Endothelial cell of umbilical vein (primary cell): ENCODE results near the gene RNF11. TPM values are rescaled to one million over a fixed set of nuclear protein-coding genes. Genes with fewer than 3 reads are reported as not detected.
A peak's percentile ranks its signal among the peaks of the same experiment; 100 is the strongest.

Experiments
- BruUV-seq: library from RNA; stranded (reverse); fragments of 400-500 nt; replicated peaks from 2 replicates; lab custom pipeline; 2021; lab: Mats Ljungman, UMichigan
- CTCF ChIA-PET: fragments of 300-600, 350-600 bp; sonication (Branson Sonifier 250); formaldehyde crosslinking; loops from one replicate; lab custom pipeline; 2021; ENCODE audit warnings: antibody characterized with exemption, inconsistent platforms; lab: Charles Lee
- POLR2A ChIA-PET: fragments of 300-600, 350-600 bp; sonication (Branson Sonifier 250); formaldehyde crosslinking; loops from one replicate; lab custom pipeline; 2021; ENCODE audit warnings: antibody characterized with exemption, inconsistent platforms; lab: Charles Lee
- DNase-seq: peaks from one replicate; pipeline ENCODE4 v3.0.0-alpha.2; 2011; ENCODE audit warnings: low read depth, low spot score
- FAIRE-seq: peaks from 2 replicates; lab custom pipeline; 2011; peaks lifted over from hg19 to GRCh38; lab: Jason Lieb, UNC
- H2AFZ ChIP-seq: 2 replicates; pipeline ENCODE4 v1.6.0; 2012; ENCODE audit warnings: low read depth, low read length, control low read depth, inconsistent platforms
- H3K27ac ChIP-seq: 2 replicates; pipeline ENCODE4 v1.5.1; 2011; ENCODE audit warnings: low read depth, mild to moderate bottlenecking, control low read depth, low read length, moderate library complexity; ENCODE audit not compliant: insufficient read depth
- H3K27me3 ChIP-seq, 2 experiments: 2 replicates each; pipeline versions ENCODE4 v1.6.0 to v1.6.1; 2011; ENCODE audit warnings: low read length in 2 of 2, mixed read lengths in 1 of 2; ENCODE audit not compliant: control insufficient read depth in 2 of 2, insufficient read depth in 2 of 2
- H3K36me3 ChIP-seq, 2 experiments: 2 replicates in 1 of 2; 3 replicates in 1 of 2; pipeline ENCODE4 v1.5.1; 2011; ENCODE audit warnings: low read length in 2 of 2, mild to moderate bottlenecking in 1 of 2, moderate library complexity in 1 of 2; ENCODE audit not compliant: control insufficient read depth in 2 of 2, insufficient read depth in 2 of 2; ENCODE audit errors: extremely low read depth in 1 of 2
- H3K4me1 ChIP-seq: 3 replicates; pipeline ENCODE4 v1.5.1; 2011; ENCODE audit warnings: mild to moderate bottlenecking, low read length; ENCODE audit not compliant: control insufficient read depth, insufficient read depth; ENCODE audit errors: extremely low read depth
- H3K4me2 ChIP-seq: 2 replicates; pipeline ENCODE4 v1.6.1; 2011; ENCODE audit warnings: low read length, control low read depth, mixed read lengths; ENCODE audit not compliant: insufficient read depth
- H3K4me3 ChIP-seq, 3 experiments: fragments of 200-600 bp in 1 of 3; sonication (generic), shearing (Covaris generic) in 1 of 3; replicated peaks in 1 of 3; 2 replicates each; pipeline ENCODE4 v1.5.1; 2011 to 2016; ENCODE audit warnings: control low read depth in 3 of 3, low read length in 3 of 3, mild to moderate bottlenecking in 2 of 3, inconsistent platforms in 1 of 3, low read depth in 1 of 3, moderate library complexity in 1 of 3; ENCODE audit not compliant: insufficient read depth in 1 of 3
- H3K79me2 ChIP-seq: 2 replicates; pipeline ENCODE4 v1.6.0; 2012; ENCODE audit warnings: low read length, inconsistent platforms; ENCODE audit not compliant: control insufficient read depth, insufficient read depth
- H3K9ac ChIP-seq: replicated peaks from 2 replicates; pipeline ENCODE3; 2011; ENCODE audit warnings: low read length, control low read depth; ENCODE audit not compliant: insufficient read depth; ENCODE audit errors: extremely low read depth
- H3K9me1 ChIP-seq: replicated peaks from 3 replicates; pipeline ENCODE4 v1.6.0; 2011; ENCODE audit warnings: mild to moderate bottlenecking, low read length; ENCODE audit not compliant: control insufficient read depth, insufficient read depth; ENCODE audit errors: extremely low read depth
- H3K9me3 ChIP-seq: replicated peaks from 2 replicates; pipeline ENCODE4 v1.5.1; 2012; ENCODE audit warnings: low read length, inconsistent platforms; ENCODE audit not compliant: control insufficient read depth, insufficient read depth
- H4K20me1 ChIP-seq: replicated peaks from 2 replicates; pipeline ENCODE3; 2011; ENCODE audit warnings: mild to moderate bottlenecking, low read length; ENCODE audit not compliant: control insufficient read depth, insufficient read depth; ENCODE audit errors: extremely low read depth
- EZH2 ChIP-seq: IDR thresholded peaks from 2 replicates; pipeline ENCODE4 v1.6.1; 2012; ENCODE audit warnings: borderline replicate concordance, low read depth, mild to moderate bottlenecking, moderate library complexity, low read length, inconsistent platforms; ENCODE audit not compliant: severe bottlenecking
- FOS ChIP-seq: IDR thresholded peaks from 2 replicates; pipeline ENCODE4 v1.6.1; 2011; ENCODE audit warnings: mild to moderate bottlenecking, low read length, moderate library complexity, borderline replicate concordance; ENCODE audit not compliant: insufficient read depth
- GATA2 ChIP-seq: IDR thresholded peaks from 2 replicates; pipeline ENCODE4 v1.7.0; 2011; ENCODE audit warnings: low read depth, mild to moderate bottlenecking, moderate library complexity, mixed read lengths, low read length; ENCODE audit not compliant: insufficient read length, insufficient read depth
- JUN ChIP-seq: IDR thresholded peaks from 2 replicates; pipeline ENCODE4 v1.6.1; 2011; ENCODE audit warnings: borderline replicate concordance, low read depth; ENCODE audit not compliant: insufficient read length, insufficient read depth
- MYC ChIP-seq: IDR thresholded peaks from one replicate; pipeline ENCODE4 v1.6.1; 2011; ENCODE audit warnings: mild to moderate bottlenecking, low read depth, low read length
- POLR2A ChIP-seq: IDR thresholded peaks from 2 replicates; pipeline ENCODE4 v1.6.1; 2012; ENCODE audit warnings: low read depth, mild to moderate bottlenecking, control low read depth, low read length
- POLR2AphosphoS5 ChIP-seq: IDR thresholded peaks from 2 replicates; pipeline ENCODE4 v1.6.1; 2012; ENCODE audit warnings: low read depth, mild to moderate bottlenecking, control low read depth, low read length, moderate library complexity; ENCODE audit not compliant: insufficient read depth
- dilution Hi-C: fragments of 300-500 bp; cut with MboI; formaldehyde crosslinking; loops from one replicate; pipeline ENCODE4 v1.15.0; 2019; ENCODE audit warnings: low sequenced_read_pairs; ENCODE audit not compliant: extremely low pct_ligation_motif_present
- intact Hi-C: fragments of 100-400 bp; cut with micrococcal nuclease; formaldehyde crosslinking; loops from one replicate; pipeline ENCODE4 v1.10.0; 2022
- polyA plus RNA-seq, 4 experiments: library from polyadenylated mRNA; depleted of rRNA in 3 of 4; stranded (reverse) in 3 of 4; unstranded in 1 of 4; fragments of >200 nt; gene quantifications; 2 replicates each; pipeline versions ENCODE4 v1.2.1 to v1.2.3, GENCODE V29; 2011 to 2012; ENCODE audit warnings: missing spikeins in 1 of 4
- total RNA-seq: library from RNA; stranded (reverse); gene quantifications from 2 replicates; pipeline ENCODE4 v1.2.3, GENCODE V29; 2021
- TF ChIP-seq, protein P1 (sequence below): IDR thresholded peaks from 2 replicates; pipeline ENCODE4 v1.6.1; 2011; ENCODE audit not compliant: insufficient read depth, insufficient read length
- TF ChIP-seq, protein P2 (sequence below), 2 donors: IDR thresholded peaks; 1 replicate in 1 of 2; 2 replicates in 1 of 2; pipeline ENCODE4 v1.5.1; 2011; ENCODE audit warnings: low read length in 2 of 2, mild to moderate bottlenecking in 2 of 2, moderate library complexity in 2 of 2, control low read depth in 1 of 2, inconsistent platforms in 1 of 2, low read depth in 1 of 2; ENCODE audit not compliant: insufficient read depth in 1 of 2; ENCODE audit errors: extremely low read depth in 1 of 2

Gene RNF11
- total and polyA plus RNA-seq, 2 donors (not counting 3 experiments of a cell fraction or from before 2014, with no cell fraction given), result 75.2 to 82.9 TPM

DNA sequence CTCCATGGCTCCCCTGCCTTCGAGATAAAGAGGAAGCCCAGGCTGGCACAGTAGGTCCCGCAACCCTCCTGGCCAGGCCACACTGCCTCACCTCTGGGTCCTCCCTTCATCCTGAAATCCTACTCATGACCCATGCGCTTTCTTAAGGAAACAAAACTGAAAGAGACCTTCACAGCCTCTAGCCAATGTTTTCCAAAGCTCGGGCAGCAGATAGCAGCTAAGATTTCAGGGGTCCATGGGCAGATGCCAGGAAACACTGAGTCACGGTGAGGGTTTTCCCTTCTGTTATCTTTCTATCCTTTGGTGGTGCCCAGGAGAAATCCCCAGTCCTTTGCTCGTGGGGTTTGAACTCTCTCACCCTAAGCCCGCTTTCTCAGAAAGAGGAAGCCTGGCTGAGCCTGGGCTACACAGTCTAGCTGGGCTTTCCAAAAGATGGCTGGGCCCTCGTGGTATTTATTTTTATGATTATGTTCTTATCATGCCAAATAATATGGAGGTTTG is 67.7 kb downstream of the RNF11 start:
- dilution Hi-C loops (no loop called here), intact Hi-C loops (no loop called here)
- H4K20me1 ChIP-seq, result no peaks in the 10 kb centered on the region
- CTCF ChIA-PET, result interaction anchor here (0.8 kb wide), 1 partner anchor 231 kb away, joined by 3 read pairs; no protein-coding TSS in a partner anchor
- peak; percentile 98 for DNase-seq
- H3K4me1 ChIP-seq, result peaks cover 19% of the 10 kb centered on the region
- no peaks in the 10 kb centered on the region for H3K9me1 ChIP-seq
- peak overlapping the region; percentile 25 for H3K27ac ChIP-seq
- H3K9ac ChIP-seq, result peak overlapping the region; percentile 25
- peak; percentile 92 for FAIRE-seq
- peak overlapping the region; percentile 32 for H3K4me2 ChIP-seq
- no peaks in the 10 kb centered on the region for H3K79me2 ChIP-seq
- no peaks in the 10 kb centered on the region for H3K27me3 ChIP-seq
- H3K36me3 ChIP-seq, result no peaks in the 10 kb centered on the region
- no peak overlapping the region for H3K4me3 ChIP-seq
- peak overlapping the region; percentile 35 for H2AFZ ChIP-seq
- H3K9me3 ChIP-seq, result no peaks in the 10 kb centered on the region
- POLR2A ChIA-PET, result no interaction called here
- BruUV-seq, result no TSS peak
- TF ChIP-seq, protein P1, sequence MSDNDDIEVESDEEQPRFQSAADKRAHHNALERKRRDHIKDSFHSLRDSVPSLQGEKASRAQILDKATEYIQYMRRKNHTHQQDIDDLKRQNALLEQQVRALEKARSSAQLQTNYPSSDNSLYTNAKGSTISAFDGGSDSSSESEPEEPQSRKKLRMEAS, result no peak
- TF ChIP-seq POLR2AphosphoS5 (no peak), FOS (peak; percentile 66), GATA2 (peak; percentile 91), JUN (peak; percentile 60), EZH2 (no peak), POLR2A (no peak), MYC (no peak)
- TF ChIP-seq, protein P2, sequence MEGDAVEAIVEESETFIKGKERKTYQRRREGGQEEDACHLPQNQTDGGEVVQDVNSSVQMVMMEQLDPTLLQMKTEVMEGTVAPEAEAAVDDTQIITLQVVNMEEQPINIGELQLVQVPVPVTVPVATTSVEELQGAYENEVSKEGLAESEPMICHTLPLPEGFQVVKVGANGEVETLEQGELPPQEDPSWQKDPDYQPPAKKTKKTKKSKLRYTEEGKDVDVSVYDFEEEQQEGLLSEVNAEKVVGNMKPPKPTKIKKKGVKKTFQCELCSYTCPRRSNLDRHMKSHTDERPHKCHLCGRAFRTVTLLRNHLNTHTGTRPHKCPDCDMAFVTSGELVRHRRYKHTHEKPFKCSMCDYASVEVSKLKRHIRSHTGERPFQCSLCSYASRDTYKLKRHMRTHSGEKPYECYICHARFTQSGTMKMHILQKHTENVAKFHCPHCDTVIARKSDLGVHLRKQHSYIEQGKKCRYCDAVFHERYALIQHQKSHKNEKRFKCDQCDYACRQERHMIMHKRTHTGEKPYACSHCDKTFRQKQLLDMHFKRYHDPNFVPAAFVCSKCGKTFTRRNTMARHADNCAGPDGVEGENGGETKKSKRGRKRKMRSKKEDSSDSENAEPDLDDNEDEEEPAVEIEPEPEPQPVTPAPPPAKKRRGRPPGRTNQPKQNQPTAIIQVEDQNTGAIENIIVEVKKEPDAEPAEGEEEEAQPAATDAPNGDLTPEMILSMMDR (IDR thresholded peaks at IDR 0.05; ENCODE audit: extremely low read depth in 1 of 2, insufficient read depth in 1 of 2, low read depth in 1 of 2, low read length in 2 of 2), result no peak
